PC-9 (cell line): ENCODE data around the gene CLASRP. TPM values are rescaled to one million over a fixed set of nuclear protein-coding genes. Genes with fewer than 3 reads are reported as not detected.

Experiments
- BruUV-seq: library from RNA; stranded (reverse); fragments of 400-500 nt; replicated peaks from 2 replicates; lab custom pipeline; 2021; lab: Mats Ljungman, UMichigan
- CTCF ChIA-PET: fragments of 300-600 bp; sonication (Branson Sonifier 250); formaldehyde crosslinking; loops from one replicate; lab custom pipeline; 2022; ENCODE audit warnings: antibody characterized with exemption; lab: Charles Lee
- POLR2A ChIA-PET: fragments of 300-600 bp; sonication (Branson Sonifier 250); formaldehyde crosslinking; loops from one replicate; lab custom pipeline; 2022; ENCODE audit warnings: antibody characterized with exemption; ENCODE audit not compliant: unreplicated experiment; lab: Charles Lee
- DNase-seq, 2 experiments: peaks; one replicate each; pipeline versions ENCODE4 v3.0.0 to v3.0.0-alpha.2; 2015 to 2022; ENCODE audit warnings: mixed read lengths in 1 of 2
- H2AFZ ChIP-seq: fragments of 200-600 bp; sonication (generic); 2 replicates; pipeline ENCODE4 v1.8.1; 2017; ENCODE audit warnings: antibody characterized with exemption
- H3F3A ChIP-seq: fragments of 200-600 bp; sonication (generic); 2 replicates; pipeline ENCODE4 v1.8.1; 2017; ENCODE audit warnings: antibody characterized with exemption, mild to moderate bottlenecking, low read depth; ENCODE audit not compliant: insufficient read depth
- H3K27ac ChIP-seq: fragments of 200-600 bp; sonication (generic); 2 replicates; pipeline ENCODE4 v1.6.1; 2016; ENCODE audit warnings: mixed run types
- H3K27me3 ChIP-seq: fragments of 200-600 bp; sonication (generic); 2 replicates; pipeline ENCODE4 v1.6.1; 2016; ENCODE audit warnings: low read depth, mixed run types; ENCODE audit not compliant: insufficient read depth
- H3K36me3 ChIP-seq: fragments of 200-600 bp; sonication (generic); 2 replicates; pipeline ENCODE4 v1.6.1; 2016; ENCODE audit warnings: low read depth, mixed run types
- H3K4me1 ChIP-seq: fragments of 200-600 bp; sonication (generic); replicated peaks from 2 replicates; pipeline ENCODE4 v1.6.1; 2016; ENCODE audit warnings: mixed run types; ENCODE audit not compliant: insufficient read depth
- H3K4me2 ChIP-seq: fragments of 200-600 bp; sonication (generic); 2 replicates; pipeline ENCODE4 v1.6.1; 2017; ENCODE audit warnings: mixed run types
- H3K4me3 ChIP-seq: fragments of 200-600 bp; sonication (generic); 2 replicates; pipeline ENCODE4 v1.6.1; 2016; ENCODE audit warnings: mixed run types
- H3K79me2 ChIP-seq: fragments of 200-600 bp; sonication (generic); 2 replicates; pipeline ENCODE4 v1.6.1; 2017; ENCODE audit warnings: low read depth, mixed run types
- H3K9me2 ChIP-seq: fragments of 200-600 bp; sonication (generic); 2 replicates; pipeline ENCODE4 v1.8.1; 2017; ENCODE audit warnings: mild to moderate bottlenecking; ENCODE audit not compliant: insufficient read depth
- H3K9me3 ChIP-seq: fragments of 200-600 bp; sonication (generic); 2 replicates; pipeline ENCODE4 v1.8.1; 2016; ENCODE audit warnings: low read depth; ENCODE audit not compliant: insufficient read depth
- H4K20me1 ChIP-seq: fragments of 200-600 bp; sonication (generic); 2 replicates; pipeline ENCODE4 v1.8.1; 2017; ENCODE audit not compliant: insufficient read depth
- CTCF ChIP-seq: fragments of 200-600 bp; sonication (generic); conservative IDR thresholded peaks from 2 replicates; pipeline ENCODE4 v1.6.1; 2017; ENCODE audit warnings: mixed run types, antibody characterized with exemption, mild to moderate bottlenecking, moderate library complexity
- EZH2 ChIP-seq: fragments of 200-600 bp; sonication (generic); IDR thresholded peaks from 2 replicates; pipeline ENCODE4 v1.8.0; 2017; ENCODE audit warnings: antibody characterized with exemption, low read depth
- intact Hi-C: fragments of 100-400 bp; cut with micrococcal nuclease; formaldehyde crosslinking; loops from one replicate; pipeline ENCODE4 v1.10.0; 2022; ENCODE audit not compliant: unreplicated experiment
- total RNA-seq: library from RNA; stranded (reverse); gene quantifications from 2 replicates; pipeline ENCODE4 v1.2.3, GENCODE V29; 2021

Gene CLASRP
- total RNA-seq, 1 experiment from 2014 or later: 76.8 TPM

DNA sequence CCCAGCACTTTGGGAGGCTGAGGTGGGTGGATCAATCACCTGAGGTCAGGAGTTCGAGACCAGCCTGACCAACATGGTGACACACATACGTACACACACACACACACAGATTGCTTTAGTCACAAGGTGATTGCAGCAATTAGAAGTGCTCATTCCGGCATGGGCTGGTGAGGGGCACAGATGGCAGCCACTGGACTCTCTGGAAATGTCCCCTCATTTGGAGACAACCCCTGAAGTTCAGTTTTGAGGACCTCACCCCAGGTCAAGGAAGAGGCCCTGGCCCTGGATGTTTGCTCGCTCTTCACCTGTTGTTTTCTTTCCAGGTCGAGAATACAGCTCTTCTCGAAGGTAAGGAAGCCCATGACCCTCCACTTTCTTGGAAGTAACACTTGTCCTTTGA, 31.4 kb downstream of the CLASRP start:
- Histone ChIP-seq H4K20me1 (peaks cover 34% of the 10 kb centered on the region), H3K27ac (no peak overlapping the region), H3F3A (peaks cover 34% of the 10 kb centered on the region; the same call in 1 of the 2 replicates), H3K27me3 (no peaks in the 10 kb centered on the region), H3K4me3 (no peak overlapping the region), H3K9me3 (no peaks in the 10 kb centered on the region), H3K9me2 (no peaks in the 10 kb centered on the region), H2AFZ (no peak overlapping the region), H3K79me2 (no peaks in the 10 kb centered on the region), H3K4me1 (0 out of 2 replicates have a peak, but pooled peaks cover 4% of the 10 kb centered on the region), H3K4me2 (no peak overlapping the region), H3K36me3 (peaks cover 5% of the 10 kb centered on the region; the same call in 1 of the 2 replicates)
- no peak for DNase-seq
- CTCF ChIA-PET: no interaction called here
- intact Hi-C loops: no loop called here
- TF ChIP-seq EZH2 (no peak), CTCF (no peak)
- no TSS peak for BruUV-seq
- POLR2A ChIA-PET: no interaction called here

DNA sequence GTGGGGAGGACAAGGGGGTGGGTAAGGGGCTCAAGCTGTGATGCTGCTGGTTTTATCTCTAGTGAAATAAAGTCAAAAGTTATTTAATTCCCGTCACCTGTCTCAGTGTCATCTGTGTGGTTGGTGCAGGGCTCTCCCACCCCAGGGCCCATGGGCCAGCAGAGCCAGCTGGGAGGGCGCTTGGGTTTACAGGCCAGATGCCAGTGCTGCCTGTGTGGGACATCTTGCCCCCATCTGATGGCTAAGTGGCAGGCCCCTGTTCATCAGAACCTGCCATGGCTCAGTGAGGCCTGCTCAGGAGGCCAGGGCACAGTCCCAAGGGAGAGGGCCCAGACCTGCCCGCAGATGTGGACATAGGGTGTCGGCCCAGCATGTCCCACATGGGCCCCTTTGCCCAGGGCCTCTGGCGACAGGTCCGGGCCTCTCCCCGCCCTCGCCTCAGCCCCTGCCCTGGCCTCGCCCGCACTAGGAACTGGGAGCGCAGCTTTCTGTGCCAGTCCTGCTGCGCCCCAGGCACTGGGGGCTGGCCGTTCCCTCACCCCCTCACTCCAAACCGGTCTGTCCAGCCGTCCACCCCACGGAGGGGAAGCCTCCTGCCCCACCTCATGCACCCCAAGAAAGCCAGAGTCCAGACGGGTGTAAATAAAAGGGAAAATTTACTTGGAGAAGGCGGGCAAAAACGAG, 32.2 kb downstream of the CLASRP start:
- Histone ChIP-seq H3K9me2 (no peaks in the 10 kb centered on the region), H3K36me3 (peaks cover 5% of the 10 kb centered on the region; the same call in 1 of the 2 replicates), H3K27ac (no peak overlapping the region), H3K9me3 (no peaks in the 10 kb centered on the region), H3F3A (peaks cover 40% of the 10 kb centered on the region; the same call in 1 of the 2 replicates), H4K20me1 (peaks cover 26% of the 10 kb centered on the region), H3K79me2 (no peaks in the 10 kb centered on the region), H3K4me1 (0 out of 2 replicates have a peak, but pooled peaks cover 5% of the 10 kb centered on the region), H2AFZ (no peak overlapping the region), H3K4me2 (no peak overlapping the region), H3K27me3 (no peaks in the 10 kb centered on the region), H3K4me3 (no peak overlapping the region)
- intact Hi-C loops: no loop called here
- TF ChIP-seq EZH2 (no peak), CTCF (no peak)
- no TSS peak for BruUV-seq
- CTCF ChIA-PET: no interaction called here
- DNase-seq: peak in 1 of 2 experiments; percentile 59
- POLR2A ChIA-PET: no interaction called here

DNA sequence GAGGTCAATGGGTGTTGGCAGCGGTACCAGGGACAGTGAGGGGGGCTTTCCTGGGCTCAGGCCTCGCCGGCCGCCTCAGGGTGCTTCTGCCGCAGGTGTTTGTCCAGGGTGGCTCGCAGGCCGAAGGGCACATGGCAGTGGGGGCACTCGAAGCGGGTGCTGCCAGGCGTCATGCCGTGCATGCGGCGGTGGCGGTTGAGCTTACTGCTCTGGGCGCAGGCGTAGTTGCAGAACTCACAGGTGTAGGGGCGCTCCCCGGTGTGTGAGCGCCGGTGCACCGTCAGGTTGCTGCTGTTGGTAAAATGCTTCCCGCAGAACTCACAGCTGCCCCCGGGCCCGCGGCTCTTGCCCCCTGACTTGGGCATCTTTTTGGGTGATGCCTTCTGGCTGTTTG, 32.7 kb downstream of the CLASRP start:
- intact Hi-C loops: no loop called here
- TF ChIP-seq EZH2 (no peak), CTCF (no peak)
- no peak overlapping the region for H3K4me3 ChIP-seq
- no peak for DNase-seq
- no peaks in the 10 kb centered on the region for H3K9me3 ChIP-seq
- no TSS peak for BruUV-seq
- peaks cover 6% of the 10 kb centered on the region for H3K4me1 ChIP-seq
- no peaks in the 10 kb centered on the region for H3K79me2 ChIP-seq
- no peaks in the 10 kb centered on the region for H3K27me3 ChIP-seq
- POLR2A ChIA-PET: no interaction called here
- H4K20me1 ChIP-seq: peaks cover 21% of the 10 kb centered on the region
- H2AFZ ChIP-seq: no peak overlapping the region
- CTCF ChIA-PET: no interaction called here
- H3K27ac ChIP-seq: no peak overlapping the region
- peaks cover 39% of the 10 kb centered on the region for H3F3A ChIP-seq
- H3K36me3 ChIP-seq: peaks cover 5% of the 10 kb centered on the region; the same call in 1 of the 2 replicates
- no peak overlapping the region for H3K4me2 ChIP-seq
- no peaks in the 10 kb centered on the region for H3K9me2 ChIP-seq
